Trophoblast cell (in vitro differentiated cells and primary cell): ENCODE data around the gene MAML3.
A peak's percentile ranks its signal among the peaks of the same experiment; 100 is the strongest.

Experiments used
- DNase-seq, 2 donors: peaks; one replicate each; pipeline ENCODE4 v3.0.0-alpha.2; 2016
- H2AFZ ChIP-seq: 2 replicates; pipeline ENCODE4 v1.6.1; 2013; ENCODE audit warnings: low read length, moderate library complexity, mild to moderate bottlenecking; ENCODE audit not compliant: insufficient read depth, poor library complexity
- H2AK5ac ChIP-seq: 2 replicates; pipeline ENCODE4 v1.6.1; 2013; ENCODE audit warnings: mild to moderate bottlenecking, low read length
- H2BK120ac ChIP-seq: 2 replicates; pipeline ENCODE4 v1.6.1; 2013; ENCODE audit warnings: low read length, mild to moderate bottlenecking, moderate library complexity; ENCODE audit not compliant: insufficient read depth, poor library complexity
- H2BK12ac ChIP-seq: 2 replicates; pipeline ENCODE4 v1.6.1; 2013; ENCODE audit warnings: mild to moderate bottlenecking, low read length, moderate library complexity
- H2BK5ac ChIP-seq: 2 replicates; pipeline ENCODE4 v1.6.1; 2013; ENCODE audit warnings: low read length, low read depth, moderate library complexity, mild to moderate bottlenecking; ENCODE audit not compliant: poor library complexity
- H3K14ac ChIP-seq: 2 replicates; pipeline ENCODE4 v1.6.1; 2013; ENCODE audit warnings: mild to moderate bottlenecking, low read length
- H3K18ac ChIP-seq: 2 replicates; pipeline ENCODE4 v1.6.1; 2013; ENCODE audit warnings: mild to moderate bottlenecking, low read length
- H3K23ac ChIP-seq: 2 replicates; pipeline ENCODE4 v1.6.1; 2013; ENCODE audit warnings: low read length
- H3K27ac ChIP-seq: 2 replicates; pipeline ENCODE4 v1.5.1; 2013; ENCODE audit warnings: low read depth, mild to moderate bottlenecking, inconsistent platforms, low read length, moderate library complexity
- H3K27me3 ChIP-seq: 2 replicates; pipeline ENCODE4 v1.6.1; 2013; ENCODE audit warnings: inconsistent platforms, mild to moderate bottlenecking, low read length, moderate library complexity; ENCODE audit not compliant: insufficient read depth
- H3K36me3 ChIP-seq, 2 experiments: 1 replicate in 1 of 2; 2 replicates in 1 of 2; pipeline ENCODE4 v1.6.1; 2013; ENCODE audit warnings: low read length in 2 of 2, mild to moderate bottlenecking in 2 of 2, moderate library complexity in 1 of 2; ENCODE audit not compliant: insufficient read depth in 2 of 2, control insufficient read depth in 1 of 2
- H3K4ac ChIP-seq: 2 replicates; pipeline ENCODE4 v1.6.1; 2013; ENCODE audit warnings: low read depth, mild to moderate bottlenecking, low read length, moderate library complexity
- H3K4me1 ChIP-seq, 2 experiments: 1 replicate in 1 of 2; 2 replicates in 1 of 2; pipeline ENCODE4 v1.6.1; 2013; ENCODE audit warnings: low read length in 2 of 2, mild to moderate bottlenecking in 2 of 2, moderate library complexity in 1 of 2; ENCODE audit not compliant: insufficient read depth in 2 of 2, control insufficient read depth in 1 of 2
- H3K4me2 ChIP-seq: 2 replicates; pipeline ENCODE4 v1.6.1; 2013; ENCODE audit warnings: inconsistent platforms, mild to moderate bottlenecking, low read length, moderate library complexity
- H3K4me3 ChIP-seq: 2 replicates; pipeline ENCODE4 v1.5.1; 2013; ENCODE audit warnings: mild to moderate bottlenecking, low read depth, low read length, inconsistent platforms
- H3K79me1 ChIP-seq: one replicate; pipeline ENCODE4 v1.6.1; 2013; ENCODE audit warnings: low read length
- H3K79me2 ChIP-seq: 2 replicates; pipeline ENCODE4 v1.6.1; 2013; ENCODE audit warnings: low read length, mild to moderate bottlenecking; ENCODE audit not compliant: control insufficient read depth, insufficient read depth, poor library complexity
- H3K9ac ChIP-seq: 2 replicates; pipeline ENCODE4 v1.6.1; 2013; ENCODE audit warnings: mild to moderate bottlenecking, low read length
- H3K9me3 ChIP-seq: 2 replicates; pipeline ENCODE4 v1.6.1; 2013; ENCODE audit warnings: low read depth, mild to moderate bottlenecking, control low read depth, inconsistent platforms, low read length; ENCODE audit not compliant: insufficient read depth
- H4K12ac ChIP-seq: 2 replicates; pipeline ENCODE4 v1.6.1; 2013; ENCODE audit warnings: low read depth, mild to moderate bottlenecking, low read length, moderate library complexity
- H4K8ac ChIP-seq: 2 replicates; pipeline ENCODE4 v1.6.1; 2013; ENCODE audit warnings: low read depth, mild to moderate bottlenecking, low read length, moderate library complexity
- H4K91ac ChIP-seq: one replicate; pipeline ENCODE4 v1.6.1; 2013; ENCODE audit warnings: low read depth, mild to moderate bottlenecking, low read length, moderate library complexity
- WGBS: extraction: QIAGEN DNeasy Blood & Tissue Kit; methylation state at CpG from one replicate; pipeline ENCODE4 v1.1.7; 2013; ENCODE audit warnings: missing lambda C conversion rate; ENCODE audit not compliant: insufficient read length, insufficient coverage; ENCODE audit errors: extremely low coverage; 5-methylcytosine and 5-hydroxymethylcytosine counted together

The MAML3 gene

GRCh38 chr4:140038031-140038533, 115.9 kb downstream of the MAML3 start:
- no peak overlapping the region for H2BK120ac ChIP-seq
- no peak overlapping the region for H4K91ac ChIP-seq
- no peaks in the 10 kb centered on the region for H3K27me3 ChIP-seq
- H3K9me3 ChIP-seq = peaks cover 2% of the 10 kb centered on the region
- no peak overlapping the region for H3K14ac ChIP-seq
- no peaks in the 10 kb centered on the region for H3K79me1 ChIP-seq
- no peak overlapping the region for H3K4ac ChIP-seq
- DNase-seq = no peak
- H3K4me3 ChIP-seq = no peak overlapping the region
- no peaks in the 10 kb centered on the region for H3K79me2 ChIP-seq
- H3K23ac ChIP-seq = no peak overlapping the region
- no peak overlapping the region for H4K8ac ChIP-seq
- H2AFZ ChIP-seq = no peak overlapping the region
- H2BK12ac ChIP-seq = no peak overlapping the region
- H3K18ac ChIP-seq = no peak overlapping the region
- peaks cover 0 to 11% of the 10 kb centered on the region in 2 experiments for H3K4me1 ChIP-seq
- H2BK5ac ChIP-seq = no peak overlapping the region
- H3K36me3 ChIP-seq = peaks cover 0 to 3% of the 10 kb centered on the region in 2 experiments
- WGBS = no CpG with 5 or more reads among the region's 3 CpGs
- H3K4me2 ChIP-seq = no peak overlapping the region
- no peak overlapping the region for H2AK5ac ChIP-seq
- H4K12ac ChIP-seq = no peak overlapping the region
- peak overlapping the region; percentile 67 for H3K27ac ChIP-seq
- H3K9ac ChIP-seq = no peak overlapping the region

GRCh38 chr4:140037353-140038030, 116.5 kb downstream of the MAML3 start:
- H3K14ac ChIP-seq = no peak overlapping the region
- H2AFZ ChIP-seq = no peak overlapping the region
- no peak overlapping the region for H4K12ac ChIP-seq
- no peak overlapping the region for H4K8ac ChIP-seq
- H3K27ac ChIP-seq = peak overlapping the region; percentile 67
- H3K4ac ChIP-seq = no peak overlapping the region
- no peaks in the 10 kb centered on the region for H3K27me3 ChIP-seq
- no CpG with 5 or more reads among the region's 6 CpGs for WGBS
- H2BK12ac ChIP-seq = no peak overlapping the region
- no peak overlapping the region for H2BK5ac ChIP-seq
- no peak overlapping the region for H4K91ac ChIP-seq
- H3K4me1 ChIP-seq = peaks cover 0 to 11% of the 10 kb centered on the region in 2 experiments
- no peak overlapping the region for H3K23ac ChIP-seq
- H2BK120ac ChIP-seq = no peak overlapping the region
- no peak overlapping the region for H3K4me2 ChIP-seq
- peaks cover 0 to 3% of the 10 kb centered on the region in 2 experiments for H3K36me3 ChIP-seq
- H2AK5ac ChIP-seq = no peak overlapping the region
- H3K79me2 ChIP-seq = no peaks in the 10 kb centered on the region
- peaks cover 2% of the 10 kb centered on the region for H3K9me3 ChIP-seq
- DNase-seq = peak in 1 of 2 donors; percentile 67
- H3K18ac ChIP-seq = no peak overlapping the region
- no peaks in the 10 kb centered on the region for H3K79me1 ChIP-seq
- H3K9ac ChIP-seq = no peak overlapping the region
- H3K4me3 ChIP-seq = no peak overlapping the region

GRCh38 chr4:140031706-140032105, 122.3 kb downstream of the MAML3 start:
- Histone ChIP-seq H2BK12ac (no peak overlapping the region), H3K79me1 (no peaks in the 10 kb centered on the region), H2BK5ac (no peak overlapping the region), H3K9ac (no peak overlapping the region), H3K14ac (no peak overlapping the region), H3K79me2 (no peaks in the 10 kb centered on the region), H3K4ac (no peak overlapping the region), H3K4me1 (peaks cover 0 to under 1% of the 10 kb centered on the region in 2 experiments), H2AK5ac (no peak overlapping the region), H2AFZ (no peak overlapping the region), H3K9me3 (peaks cover 2% of the 10 kb centered on the region), H3K18ac (no peak overlapping the region), H2BK120ac (no peak overlapping the region), H4K8ac (no peak overlapping the region), H3K27me3 (no peaks in the 10 kb centered on the region), H4K91ac (no peak overlapping the region), H3K36me3 (peaks cover 0 to 3% of the 10 kb centered on the region in 2 experiments), H3K4me2 (no peak overlapping the region), H4K12ac (no peak overlapping the region), H3K27ac (no peak overlapping the region), H3K23ac (no peak overlapping the region), H3K4me3 (no peak overlapping the region)
- WGBS = no CpG with 5 or more reads among the region's 2 CpGs
- no peak for DNase-seq

GRCh38 chr4:140031061-140031460, 122.9 kb downstream of the MAML3 start:
- Histone ChIP-seq H3K14ac (no peak overlapping the region), H4K8ac (no peak overlapping the region), H3K79me1 (no peaks in the 10 kb centered on the region), H2BK5ac (no peak overlapping the region), H2BK12ac (no peak overlapping the region), H3K4me1 (no peaks in the 10 kb centered on the region), H2AK5ac (no peak overlapping the region), H3K36me3 (no peaks in the 10 kb centered on the region), H3K27ac (no peak overlapping the region), H4K91ac (no peak overlapping the region), H3K27me3 (no peaks in the 10 kb centered on the region), H3K4me3 (no peak overlapping the region), H3K23ac (no peak overlapping the region), H3K4ac (no peak overlapping the region), H4K12ac (no peak overlapping the region), H3K79me2 (no peaks in the 10 kb centered on the region), H3K4me2 (no peak overlapping the region), H2BK120ac (no peak overlapping the region), H3K9me3 (no peaks in the 10 kb centered on the region), H3K18ac (no peak overlapping the region), H2AFZ (no peak overlapping the region), H3K9ac (no peak overlapping the region)
- DNase-seq = no peak
- no CpG with 5 or more reads among the region's 6 CpGs for WGBS
